Upper lobe of right lung (tissue), 1 donor: ENCODE measurements around the gene E2F3. TPM values are rescaled to one million over a fixed set of nuclear protein-coding genes. Genes with fewer than 3 reads are reported as not detected.

Source experiments
- ATAC-seq: fragments of 200-7000 bp; cut with Tn5 transposase; one replicate; pipeline ENCODE4 v1.9.1; 2020; ENCODE audit warnings: mild to moderate bottlenecking, moderate library complexity
- DNase-seq: peaks from one replicate; pipeline ENCODE4 v3.0.0-alpha.2; 2020
- H3K27ac ChIP-seq: fragments of 200-600 bp; one replicate; pipeline ENCODE4 v1.8.0; 2022
- H3K27me3 ChIP-seq: fragments of 200-600 bp; one replicate; pipeline ENCODE4 v1.8.0; 2022; ENCODE audit warnings: mild to moderate bottlenecking
- H3K36me3 ChIP-seq: fragments of 200-600 bp; one replicate; pipeline ENCODE4 v1.8.0; 2022
- H3K4me1 ChIP-seq: fragments of 200-600 bp; one replicate; pipeline ENCODE4 v1.8.0; 2022
- H3K4me3 ChIP-seq: fragments of 200-600 bp; one replicate; pipeline ENCODE4 v1.8.0; 2022; ENCODE audit warnings: mild to moderate bottlenecking
- H3K9me3 ChIP-seq: fragments of 200-600 bp; one replicate; pipeline ENCODE4 v1.8.0; 2022
- intact Hi-C: fragments of 100-400 bp; cut with DNase I; formaldehyde crosslinking; loops from one replicate; pipeline ENCODE4 v1.11.0; 2022
- total RNA-seq: library from RNA; stranded (reverse); fragmentation: NEBNext Ultra II Directional; extraction: Animal tissue kit (Norgen Biotek cat#: 25700); gene quantifications from one replicate; pipeline ENCODE4 v1.2.1, GENCODE V29; 2021
- TF ChIP-seq, protein P1 (sequence below): fragments of 200-600 bp; IDR thresholded peaks from one replicate; pipeline ENCODE4 v1.8.0; 2022; ENCODE audit warnings: antibody characterized with exemption
- donor health status: DM: no; HTN: yes; CAD: no; lungs with severe emphysema.

Gene E2F3
- total RNA-seq, 1 donor from 2014 or later: 7.8 TPM

DNA sequence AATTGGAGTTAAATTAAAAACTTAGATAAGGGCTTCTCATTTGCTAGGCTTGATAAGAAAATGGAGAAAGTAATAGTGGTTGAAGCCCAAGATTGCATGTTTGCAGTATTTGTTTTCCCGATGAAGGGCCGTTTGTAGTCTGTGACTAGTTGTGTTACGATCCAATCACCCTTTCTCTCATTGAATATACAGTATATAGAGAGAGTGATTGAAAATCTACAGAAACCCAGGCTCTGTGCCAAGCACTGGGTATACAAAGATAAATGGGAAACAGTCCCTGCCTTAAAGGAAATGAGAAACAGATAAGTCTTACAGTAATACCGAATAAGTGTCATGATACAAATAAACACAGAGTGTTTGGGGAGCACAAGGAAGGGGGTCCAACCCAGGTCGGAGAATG is 77.4 kb downstream of the E2F3 start:
- H3K9me3 ChIP-seq: no peaks in the 10 kb centered on the region
- no peaks in the 10 kb centered on the region for H3K27me3 ChIP-seq
- no peak overlapping the region for H3K4me3 ChIP-seq
- no peaks in the 10 kb centered on the region for H3K4me1 ChIP-seq
- TF ChIP-seq, protein P1, sequence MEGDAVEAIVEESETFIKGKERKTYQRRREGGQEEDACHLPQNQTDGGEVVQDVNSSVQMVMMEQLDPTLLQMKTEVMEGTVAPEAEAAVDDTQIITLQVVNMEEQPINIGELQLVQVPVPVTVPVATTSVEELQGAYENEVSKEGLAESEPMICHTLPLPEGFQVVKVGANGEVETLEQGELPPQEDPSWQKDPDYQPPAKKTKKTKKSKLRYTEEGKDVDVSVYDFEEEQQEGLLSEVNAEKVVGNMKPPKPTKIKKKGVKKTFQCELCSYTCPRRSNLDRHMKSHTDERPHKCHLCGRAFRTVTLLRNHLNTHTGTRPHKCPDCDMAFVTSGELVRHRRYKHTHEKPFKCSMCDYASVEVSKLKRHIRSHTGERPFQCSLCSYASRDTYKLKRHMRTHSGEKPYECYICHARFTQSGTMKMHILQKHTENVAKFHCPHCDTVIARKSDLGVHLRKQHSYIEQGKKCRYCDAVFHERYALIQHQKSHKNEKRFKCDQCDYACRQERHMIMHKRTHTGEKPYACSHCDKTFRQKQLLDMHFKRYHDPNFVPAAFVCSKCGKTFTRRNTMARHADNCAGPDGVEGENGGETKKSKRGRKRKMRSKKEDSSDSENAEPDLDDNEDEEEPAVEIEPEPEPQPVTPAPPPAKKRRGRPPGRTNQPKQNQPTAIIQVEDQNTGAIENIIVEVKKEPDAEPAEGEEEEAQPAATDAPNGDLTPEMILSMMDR: no peak
- no peak for ATAC-seq
- intact Hi-C loops: no loop called here
- no peak overlapping the region for H3K27ac ChIP-seq
- DNase-seq: no peak
- peaks cover 14% of the 10 kb centered on the region for H3K36me3 ChIP-seq

DNA sequence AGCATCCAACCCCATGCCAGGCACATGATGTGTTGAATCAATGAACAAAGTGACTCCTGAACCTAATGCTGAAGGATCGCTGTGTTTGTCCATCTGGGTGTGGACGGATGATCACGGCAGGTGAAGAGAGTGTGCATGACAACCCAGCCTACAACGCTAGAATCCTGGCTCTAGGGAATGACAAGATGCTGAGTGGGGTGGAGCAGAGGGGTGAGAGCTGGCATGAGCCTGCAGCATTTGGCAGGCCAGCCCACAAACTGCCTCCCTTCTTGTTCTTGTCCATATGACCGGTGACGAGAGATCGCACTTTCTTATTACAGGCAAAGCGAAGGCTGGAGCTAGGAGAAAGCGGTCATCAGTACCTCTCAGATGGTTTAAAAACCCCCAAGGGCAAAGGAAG is 77.8 kb downstream of the E2F3 start:
- ATAC-seq: no peak
- intact Hi-C loops: no loop called here
- DNase-seq: no peak

DNA sequence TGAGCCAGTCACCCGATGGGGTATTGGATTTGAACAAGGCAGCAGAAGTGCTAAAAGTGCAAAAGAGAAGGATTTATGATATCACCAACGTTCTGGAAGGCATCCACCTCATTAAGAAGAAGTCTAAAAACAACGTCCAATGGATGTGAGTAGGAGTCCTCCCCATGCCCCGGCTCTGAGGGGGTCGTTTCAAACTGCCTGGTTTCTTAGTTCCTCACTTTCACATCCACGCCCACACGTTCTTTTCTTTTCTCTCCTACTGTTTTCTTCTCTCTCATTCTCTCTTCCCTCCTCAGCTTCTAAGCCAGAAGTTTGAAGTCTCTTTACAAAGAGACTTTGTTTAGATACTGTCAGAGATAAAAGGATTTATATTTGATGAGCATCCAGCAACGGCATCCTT is 79.6 kb downstream of the E2F3 start:
- Histone ChIP-seq H3K4me1 (no peaks in the 10 kb centered on the region), H3K27me3 (no peaks in the 10 kb centered on the region), H3K27ac (no peak overlapping the region), H3K4me3 (no peak overlapping the region), H3K36me3 (peaks cover 14% of the 10 kb centered on the region), H3K9me3 (no peaks in the 10 kb centered on the region)
- DNase-seq (no peak), ATAC-seq (no peak)
- TF ChIP-seq, protein P1: no peak
- intact Hi-C loops: no loop called here

More for the DNA sequence above, 77.8 kb downstream of the E2F3 start:
- TF ChIP-seq, protein P1: no peak
- no peaks in the 10 kb centered on the region for H3K27me3 ChIP-seq
- no peaks in the 10 kb centered on the region for H3K9me3 ChIP-seq
- H3K27ac ChIP-seq: no peak overlapping the region
- peaks cover 14% of the 10 kb centered on the region for H3K36me3 ChIP-seq
- no peak overlapping the region for H3K4me3 ChIP-seq
- H3K4me1 ChIP-seq: no peaks in the 10 kb centered on the region

DNA sequence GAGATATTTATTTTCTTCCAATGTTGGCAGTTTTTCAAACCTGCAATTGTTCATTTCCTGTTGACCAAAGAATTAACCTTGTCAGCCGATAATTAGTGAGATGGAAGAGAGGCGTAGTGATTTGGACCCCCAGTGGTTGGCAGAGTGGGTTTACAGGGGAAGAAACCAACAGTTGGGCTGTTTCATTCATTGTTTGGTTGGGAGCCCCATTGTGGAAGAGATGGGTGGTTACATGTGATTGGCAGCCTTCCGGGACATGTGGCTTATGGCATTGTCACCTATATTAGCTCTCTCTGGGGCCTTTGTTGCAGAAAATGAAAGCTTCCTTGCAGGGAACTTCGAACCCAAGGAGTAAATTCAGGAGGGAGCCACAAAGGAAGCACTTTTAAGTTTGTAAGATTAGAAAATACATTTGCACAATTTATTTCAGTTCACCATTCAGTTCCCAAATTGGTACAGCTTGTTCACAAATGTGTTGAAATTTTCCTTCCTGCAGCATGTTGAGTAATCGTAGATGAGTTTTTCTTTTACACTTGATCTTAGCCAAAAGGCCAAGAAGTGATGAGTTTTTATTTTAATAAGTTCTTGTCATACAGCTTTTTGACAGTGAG is 82.3 kb downstream of the E2F3 start:
- peaks cover 24% of the 10 kb centered on the region for H3K36me3 ChIP-seq
- intact Hi-C loops: no loop called here
- H3K4me1 ChIP-seq: no peaks in the 10 kb centered on the region
- no peak overlapping the region for H3K4me3 ChIP-seq
- H3K27me3 ChIP-seq: no peaks in the 10 kb centered on the region
- H3K9me3 ChIP-seq: no peaks in the 10 kb centered on the region
- peak overlapping the region; percentile 34 for H3K27ac ChIP-seq
- ATAC-seq (peak; percentile 50), DNase-seq (no peak)
- TF ChIP-seq, protein P1: no peak

DNA sequence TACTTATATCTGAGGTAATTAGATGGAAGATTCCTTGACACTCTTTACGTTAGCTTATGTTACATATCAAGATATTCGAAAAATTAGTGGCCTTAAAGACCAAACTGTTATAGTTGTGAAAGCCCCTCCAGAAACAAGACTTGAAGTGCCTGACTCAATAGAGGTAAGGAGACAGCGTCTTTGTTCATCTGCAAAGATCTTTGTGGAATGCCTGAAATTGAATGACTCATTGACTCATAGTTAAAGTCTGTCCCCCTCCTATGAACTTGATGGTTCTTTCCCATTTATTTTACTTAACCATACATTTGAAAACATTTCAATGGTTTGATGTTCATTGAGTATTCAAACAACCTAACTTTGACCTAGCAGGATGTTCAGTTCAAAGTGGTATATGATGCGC is 85.0 kb downstream of the E2F3 start:
- no peak for ATAC-seq
- intact Hi-C loops: no loop called here
- Histone ChIP-seq H3K9me3 (no peaks in the 10 kb centered on the region), H3K27ac (no peak overlapping the region), H3K4me1 (no peaks in the 10 kb centered on the region), H3K27me3 (no peaks in the 10 kb centered on the region), H3K4me3 (no peak overlapping the region), H3K36me3 (peaks cover 23% of the 10 kb centered on the region)
- DNase-seq: no peak
- TF ChIP-seq, protein P1: no peak
